C4-2B (cell line): ENCODE results near the gene MRS2.

Experiments used
- CTCF ChIP-seq: fragments of 450-650 bp; conservative IDR thresholded peaks from 2 replicates; pipeline ENCODE4 v1.5.1; 2017; ENCODE audit warnings: mild to moderate bottlenecking
- ZFX ChIP-seq: fragments of 450-650 bp; IDR thresholded peaks from 2 replicates; pipeline ENCODE4 v1.6.1; 2017

GRCh38 chr6:24397631-24398030 is 5.1 kb upstream of the MRS2 start:
- TF ChIP-seq CTCF, result no peak
- no peak for TF ChIP-seq ZFX
